A549 treated with AZD2906 at 1 μM for 4 hours (cell line): Measurements from ENCODE around the gene AGAP3. TPM values are rescaled to one million over a fixed set of nuclear protein-coding genes. Genes with fewer than 3 reads are reported as not detected.

ENCODE experiments used
- total RNA-seq: library from RNA; stranded (reverse); fragments of 200-300 nt; extraction: Qiagen RNA extraction; gene quantifications from 5 replicates; pipeline ENCODE4 v1.2.3, GENCODE V29; 2022

The AGAP3 gene
- 46.2 to 59.5 TPM (median 59.1 TPM) in 5 replicates for total RNA-seq

GRCh38 chr7:151085691-151086620, at the start of gene AGAP3:
TSS of gene AGAP3 (plus strand) at chr7:151086475. CDS start at chr7:151086742, 267 bp downstream.

DNA sequence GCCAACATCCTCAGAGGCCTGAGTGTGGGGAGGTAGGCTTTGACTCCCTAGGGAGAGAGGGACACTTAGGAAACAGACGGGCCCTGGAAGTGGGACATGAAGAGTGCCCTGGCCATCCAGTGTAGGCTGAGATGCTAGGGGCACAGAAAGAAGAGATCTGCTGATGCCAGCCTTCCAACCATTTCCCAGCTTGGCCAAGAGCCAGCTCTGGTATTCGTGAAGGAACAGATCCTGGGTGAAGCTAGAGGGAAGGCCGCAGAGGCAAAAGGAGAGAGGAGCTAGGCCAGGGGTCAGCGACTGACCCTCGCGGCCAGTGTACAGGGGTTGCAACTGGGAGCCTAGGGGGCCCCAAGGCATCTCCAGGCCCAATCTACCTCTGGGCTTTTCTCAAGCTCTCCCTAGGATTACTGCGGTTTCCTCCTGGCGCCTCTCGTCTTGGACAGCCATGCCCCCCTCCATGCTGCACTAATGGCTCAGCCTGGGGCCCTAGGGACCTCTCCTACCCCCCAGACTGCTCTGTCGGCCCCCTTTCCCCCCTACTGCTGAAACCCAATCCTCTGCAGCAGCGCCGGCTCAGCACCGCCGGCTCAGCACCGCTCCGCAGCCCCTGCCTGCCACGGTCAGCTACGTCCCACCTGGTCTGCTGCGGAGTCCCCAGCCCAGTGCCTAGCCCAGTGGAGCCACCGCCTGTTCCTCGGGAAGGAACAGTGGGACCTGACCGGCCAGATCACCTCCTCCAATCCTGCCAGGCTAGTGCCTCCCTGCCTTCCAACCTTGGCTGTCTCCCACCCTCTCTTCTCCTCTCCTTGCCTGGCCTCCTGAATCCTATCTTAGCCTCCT, 38.1 kb upstream of the AGAP3 start, which contains the start of gene ASIC3:
ASIC3 (plus strand) TSS at position 556 of the 840 bp plus-strand sequence. CDS start 355 bp downstream, outside the sequence.

DNA sequence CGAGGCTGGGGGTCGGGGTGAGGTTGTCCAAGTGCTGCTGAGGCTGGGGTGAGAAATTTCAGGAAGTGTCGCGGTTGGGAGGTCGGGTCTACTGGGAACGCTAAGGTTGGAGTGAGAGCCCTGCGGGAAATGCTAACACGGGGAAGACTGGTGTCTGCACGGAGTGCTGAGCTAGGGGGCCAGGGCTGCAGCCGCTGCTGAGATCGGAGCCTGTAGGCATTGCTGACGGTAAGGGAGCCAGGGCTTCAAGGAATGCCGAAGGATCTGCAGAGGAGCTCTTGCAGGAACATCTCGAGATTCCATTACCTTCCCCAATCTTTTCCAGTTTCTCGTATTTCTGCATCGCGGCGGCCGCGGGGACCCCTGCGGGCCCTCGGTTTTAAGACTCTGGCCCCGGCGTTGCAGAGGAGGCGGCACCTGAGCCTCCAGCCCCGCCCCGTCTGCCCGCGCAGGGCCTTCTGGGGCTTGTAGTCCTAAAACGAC, 28.7 kb upstream of the AGAP3 start, which contains the start of gene CDK5:
CDK5 (minus strand) TSS at position 392 of the 483 bp plus-strand sequence; CDS start at position 343, 49 bp downstream.

DNA sequence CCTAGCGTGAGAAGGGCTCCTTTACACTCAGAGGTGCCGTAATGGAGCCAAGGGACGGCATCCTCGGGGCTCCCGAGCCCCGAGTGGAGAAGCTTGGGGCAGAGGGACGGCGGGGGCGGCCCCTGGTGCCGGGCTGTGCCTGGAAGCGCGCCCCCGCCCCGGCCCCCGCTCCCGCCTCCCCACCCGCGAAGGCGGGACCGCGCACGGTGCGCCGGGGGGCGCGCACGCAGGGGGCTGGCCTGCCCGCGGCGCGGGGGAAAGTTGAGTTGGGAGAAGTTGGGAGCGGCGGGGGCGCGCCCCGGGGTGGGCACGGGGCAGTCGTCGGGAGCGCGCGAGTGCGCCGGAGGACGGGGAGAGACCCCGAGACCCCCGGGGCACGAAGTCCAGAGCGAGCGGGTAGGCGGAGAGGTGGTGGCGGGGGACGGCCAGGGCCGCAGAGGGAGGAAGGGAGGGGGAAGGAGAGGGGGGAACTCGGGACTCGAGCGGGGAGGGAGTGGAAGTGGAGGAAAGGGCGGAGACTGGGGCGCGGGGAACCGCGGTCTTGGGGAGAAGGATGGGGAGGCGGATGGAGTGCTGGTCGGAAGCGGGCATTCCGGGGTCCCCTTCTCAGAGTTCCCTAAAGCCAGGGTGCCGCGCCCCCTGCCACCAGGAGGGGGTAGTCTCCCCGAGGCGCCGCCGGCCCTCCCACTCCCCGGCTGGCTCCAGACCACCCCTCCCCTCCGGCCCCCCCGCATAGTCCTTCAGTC, 26.7 kb upstream of the AGAP3 start, which contains the start of gene SLC4A2:
SLC4A2 (plus strand) TSS at position 223 of the 746 bp plus-strand sequence. CDS start 2,399 bp downstream, outside the sequence.

DNA sequence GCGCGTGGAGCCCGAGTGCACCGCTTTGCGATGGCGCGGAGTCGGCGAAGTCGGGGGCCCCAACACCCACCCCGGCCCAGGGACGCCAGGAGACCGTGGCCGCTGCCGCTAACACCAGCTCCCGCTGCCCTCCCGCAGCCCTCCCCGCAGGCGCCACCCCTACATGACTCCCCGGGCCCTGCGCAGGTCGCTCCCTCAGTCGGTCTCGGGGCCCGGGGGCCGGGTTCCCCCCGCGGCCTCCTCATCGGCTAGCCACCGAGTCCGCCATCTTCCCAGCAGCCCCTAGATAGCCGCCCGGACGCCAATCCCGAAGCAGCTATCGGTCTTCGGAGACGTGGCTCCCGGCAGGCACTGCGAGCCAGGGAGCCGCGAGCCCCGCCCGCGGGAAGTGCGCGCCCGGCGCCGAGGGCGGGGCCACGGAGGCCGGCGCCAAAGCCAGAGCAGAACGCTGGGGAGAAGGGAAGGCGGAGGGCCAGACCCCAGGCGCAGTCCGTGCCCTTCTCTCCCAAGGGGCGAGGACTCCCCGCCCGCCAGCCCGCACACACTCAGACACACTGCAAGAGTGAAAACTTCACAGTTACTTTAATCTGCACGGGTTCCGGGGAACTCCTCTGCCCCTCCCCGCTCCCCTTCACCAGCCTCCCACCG, 5.6 kb upstream of the AGAP3 start, which contains the start of gene FASTK:
FASTK (minus strand) TSS at position 288 of the 648 bp plus-strand sequence; CDS start at position 245, 43 bp downstream.

GRCh38 chr7:151083071-151083823, 3.0 kb upstream of the AGAP3 start, which contains the start of gene TMUB1:
TSS of gene TMUB1 (minus strand) at chr7:151083493. CDS start at chr7:151082563, 930 bp downstream.

GRCh38 chr7:151167197-151167961, 81.1 kb downstream of the AGAP3 start, which contains the start of gene GBX1:
TSS of gene GBX1 (minus strand) at chr7:151167694. CDS start at chr7:151167548, 146 bp downstream.

GRCh38 chr7:151186640-151187408, 100.5 kb downstream of the AGAP3 start, which contains the start of gene ASB10:
TSS of gene ASB10 (minus strand) at chr7:151187250. CDS start at chr7:151187130, 120 bp downstream.

Other genes starting within 250 kb of the AGAP3 start
- gene AOC1, start 234.0 kb upstream of the AGAP3 start, total RNA-seq: 0.02 to 0.07 TPM (median 0.05 TPM) in 4 of 5 replicates, not detected in the other
- 4.0 to 5.9 TPM (median 5.4 TPM) in 5 replicates for gene KCNH2, start 108.2 kb upstream of the AGAP3 start, total RNA-seq
- gene NOS3, start 95.5 kb upstream of the AGAP3 start, total RNA-seq: 0.30 to 0.69 TPM (median 0.58 TPM) in 5 replicates
- gene ATG9B, start 62.0 kb upstream of the AGAP3 start, total RNA-seq: 0.28 to 0.88 TPM (median 0.71 TPM) in 5 replicates
- gene ABCB8, start 58.0 kb upstream of the AGAP3 start, total RNA-seq: 36.9 to 51.7 TPM (median 49.2 TPM) in 5 replicates
- gene ASIC3, start 37.9 kb upstream of the AGAP3 start, total RNA-seq: 5.1 to 9.9 TPM (median 8.9 TPM) in 5 replicates
- gene CDK5, start 28.6 kb upstream of the AGAP3 start, total RNA-seq: 29.4 to 32.4 TPM (median 30.5 TPM) in 5 replicates
- 168 to 269 TPM (median 251 TPM) in 5 replicates for gene SLC4A2, start 26.9 kb upstream of the AGAP3 start, total RNA-seq
- 54.6 to 80.1 TPM (median 75.3 TPM) in 5 replicates for gene FASTK, start 5.7 kb upstream of the AGAP3 start, total RNA-seq
- 36.0 to 59.2 TPM (median 58.8 TPM) in 5 replicates for gene TMUB1, start 3.0 kb upstream of the AGAP3 start, total RNA-seq
- gene GBX1, start 81.2 kb downstream of the AGAP3 start, total RNA-seq: 0.09 TPM in 1 of 5 replicates, not detected in the others
- gene ASB10, start 100.8 kb downstream of the AGAP3 start, total RNA-seq: not detected in 5 replicates
- not detected in 5 replicates for gene H2BK1, start 124.0 kb downstream of the AGAP3 start, total RNA-seq
- gene ABCF2, start 140.7 kb downstream of the AGAP3 start, total RNA-seq: 59.8 to 64.2 TPM (median 62.4 TPM) in 5 replicates
- gene CHPF2, start 146.0 kb downstream of the AGAP3 start, total RNA-seq: 38.8 to 44.8 TPM (median 43.5 TPM) in 5 replicates
- 7.8 to 9.7 TPM (median 9.3 TPM) in 5 replicates for gene SMARCD3, start 162.2 kb downstream of the AGAP3 start, total RNA-seq